HepG2 (cell line): ENCODE data around the gene CTRL. TPM values are rescaled to one million over a fixed set of nuclear protein-coding genes. Genes with fewer than 3 reads are reported as not detected.
A peak's percentile ranks its signal among the peaks of the same experiment; 100 is the strongest.

ENCODE experiments used
- AGO1 ChIP-seq: fragments of 200-400 bp; formaldehyde crosslinking; IDR thresholded peaks from 2 replicates; pipeline ENCODE4 v1.6.1; 2017; ENCODE audit warnings: mild to moderate bottlenecking, low read depth, low read length, moderate library complexity; ENCODE audit not compliant: poor library complexity, severe bottlenecking
- ARHGAP35 ChIP-seq: sonication (generic); formaldehyde crosslinking; IDR thresholded peaks from 2 replicates; pipeline ENCODE4 v1.9.0; 2022; ENCODE audit warnings: mild to moderate bottlenecking, inconsistent platforms, moderate library complexity, missing genetic modification reagents, borderline replicate concordance
- ASH2L ChIP-seq: fragments of 300-600, 200-600 bp; sonication (generic); IDR thresholded peaks from 2 replicates; pipeline ENCODE4 v1.7.0; 2017; ENCODE audit warnings: low read depth, mild to moderate bottlenecking, moderate library complexity, mixed read lengths, low read length; ENCODE audit not compliant: insufficient read length
- FOXM1 ChIP-seq: sonication (generic); formaldehyde crosslinking; IDR thresholded peaks from 2 replicates; pipeline ENCODE4 v1.5.0; 2020; ENCODE audit warnings: missing genetic modification reagents
- IKZF4 ChIP-seq: sonication (generic); formaldehyde crosslinking; IDR thresholded peaks from 2 replicates; pipeline ENCODE4 v1.5.1; 2020; ENCODE audit warnings: borderline replicate concordance, mild to moderate bottlenecking, low read depth, missing genetic modification reagents; ENCODE audit errors: not compliant biosample characterization
- MEIS2 ChIP-seq: sonication (generic); formaldehyde crosslinking; IDR thresholded peaks from 2 replicates; pipeline ENCODE4 v1.9.0; 2021; ENCODE audit warnings: mild to moderate bottlenecking, missing genetic modification reagents
- NCOA1 ChIP-seq: sonication (generic); formaldehyde crosslinking; IDR thresholded peaks from 2 replicates; pipeline ENCODE4 v1.9.0; 2021; ENCODE audit warnings: missing genetic modification reagents
- REL ChIP-seq: sonication (generic); formaldehyde crosslinking; conservative IDR thresholded peaks from 2 replicates; pipeline ENCODE4 v1.8.0; 2022; ENCODE audit warnings: mild to moderate bottlenecking, missing genetic modification reagents, moderate library complexity
- SCMH1 ChIP-seq: sonication (generic); formaldehyde crosslinking; IDR thresholded peaks from 2 replicates; pipeline ENCODE4 v1.9.0; 2021; ENCODE audit warnings: missing genetic modification reagents, mild to moderate bottlenecking, borderline replicate concordance
- SNAI1 ChIP-seq: sonication (generic); formaldehyde crosslinking; IDR thresholded peaks from 2 replicates; pipeline ENCODE4 v1.5.0; 2020; ENCODE audit warnings: mild to moderate bottlenecking, missing genetic modification reagents, borderline replicate concordance
- TMF1 ChIP-seq: sonication (generic); formaldehyde crosslinking; IDR thresholded peaks from 2 replicates; pipeline ENCODE4 v1.8.1; 2022; ENCODE audit warnings: low read depth, missing genetic modification reagents
- ZFP90 ChIP-seq: sonication (generic); formaldehyde crosslinking; IDR thresholded peaks from 2 replicates; pipeline ENCODE4 v1.8.0; 2022; ENCODE audit warnings: missing genetic modification reagents, mild to moderate bottlenecking, inconsistent platforms, borderline replicate concordance
- ZMYM2 ChIP-seq: sonication (generic); formaldehyde crosslinking; IDR thresholded peaks from 2 replicates; pipeline ENCODE4 v1.8.0; 2022; ENCODE audit warnings: mild to moderate bottlenecking, missing genetic modification reagents
- ZNF274 ChIP-seq: sonication (generic); formaldehyde crosslinking; IDR thresholded peaks from 2 replicates; pipeline ENCODE4 v1.5.1; 2020; ENCODE audit warnings: mild to moderate bottlenecking, missing genetic modification reagents
- ZNF335 ChIP-seq: sonication (generic); formaldehyde crosslinking; IDR thresholded peaks from 2 replicates; pipeline ENCODE4 v1.4.0; 2020; ENCODE audit warnings: missing genetic modification reagents
- ZNF33A ChIP-seq: sonication (generic); formaldehyde crosslinking; IDR thresholded peaks from 2 replicates; pipeline ENCODE4 v1.5.1; 2020; ENCODE audit warnings: missing genetic modification reagents, mild to moderate bottlenecking, moderate library complexity, borderline replicate concordance
- ZNF432 ChIP-seq: sonication (generic); formaldehyde crosslinking; IDR thresholded peaks from 2 replicates; pipeline ENCODE4 v1.5.0; 2020; ENCODE audit warnings: missing genetic modification reagents, mild to moderate bottlenecking, borderline replicate concordance
- ZNF550 ChIP-seq: sonication (generic); formaldehyde crosslinking; IDR thresholded peaks from 2 replicates; pipeline ENCODE4 v1.4.0; 2020; ENCODE audit warnings: mild to moderate bottlenecking, missing genetic modification reagents, borderline replicate concordance
- polyA plus RNA-seq, 8 experiments: library from polyadenylated mRNA; depleted of rRNA in 3 of 8; stranded (reverse) in 7 of 8; unstranded in 1 of 8; fragments of >200 nt; fragmentation: Illumina TruSeq in 4 of 8; extraction: Trizol in 4 of 8; gene quantifications; 2 replicates each; pipeline versions ENCODE4 v1.2.1 to v1.2.3, GENCODE V29; 2011 to 2016; ENCODE audit warnings: low read depth in 4 of 8, missing spikeins in 1 of 8, mixed read lengths in 1 of 8; ENCODE audit not compliant: insufficient read depth in 1 of 8
- total RNA-seq, 5 experiments: library from RNA; depleted of rRNA; stranded (reverse); fragments of >200 nt; fragmentation: Illumina TruSeq; extraction: Trizol; gene quantifications; 2 replicates each; pipeline ENCODE4 v1.2.3, GENCODE V29; 2016; ENCODE audit warnings: low read depth in 1 of 5
- TF ChIP-seq, protein P1 (sequence below): sonication (generic); formaldehyde crosslinking; IDR thresholded peaks from 2 replicates; pipeline ENCODE4 v1.8.0; 2022; ENCODE audit warnings: mild to moderate bottlenecking, missing genetic modification reagents, moderate library complexity
- TF ChIP-seq, protein P2 (sequence below): sonication (generic); formaldehyde crosslinking; IDR thresholded peaks from 2 replicates; pipeline ENCODE4 v1.5.1; 2020; ENCODE audit warnings: mild to moderate bottlenecking, missing genetic modification reagents, moderate library complexity
- TF ChIP-seq, protein P3 (sequence below): conservative IDR thresholded peaks from 2 replicates; pipeline ENCODE4 v1.6.1; 2018; ENCODE audit warnings: missing genetic modification reagents
- TF ChIP-seq, protein P4 (sequence below): sonication (generic); formaldehyde crosslinking; IDR thresholded peaks from 2 replicates; pipeline ENCODE4 v1.5.0; 2020; ENCODE audit warnings: missing genetic modification reagents
- TF ChIP-seq, protein P5 (sequence below): sonication (generic); formaldehyde crosslinking; IDR thresholded peaks from 2 replicates; pipeline ENCODE4 v1.8.1; 2022; ENCODE audit warnings: low read depth, mild to moderate bottlenecking, missing genetic modification reagents

The CTRL gene
- total and polyA plus RNA-seq, 2 of the 13 experiments (the other 11 are each of a cell fraction or from before 2014, with no cell fraction given): 1.9 to 2.7 TPM

DNA sequence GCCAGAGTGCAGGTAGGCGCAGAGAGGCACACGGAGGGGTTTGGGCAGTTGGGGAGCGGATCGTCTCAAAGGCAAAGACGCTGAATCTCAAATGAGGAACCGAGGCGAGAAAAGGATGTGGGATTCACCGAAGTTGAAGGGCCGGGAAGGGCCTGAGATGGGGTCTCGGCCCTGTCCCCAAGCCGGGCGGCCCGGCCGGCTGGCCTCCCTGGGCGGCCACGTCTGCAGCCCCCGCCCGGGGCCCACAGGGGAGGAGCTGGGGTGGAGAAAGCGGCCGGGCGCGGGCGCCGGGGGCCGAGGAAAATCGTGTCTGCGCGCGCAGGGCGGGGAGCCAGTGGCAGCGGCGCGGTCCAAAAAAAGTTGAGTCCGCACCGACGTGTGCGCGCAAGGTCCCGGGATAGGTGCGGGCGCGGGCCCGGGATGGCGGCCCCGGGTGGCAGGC lies 36.3 kb upstream of the CTRL start (continued):
- TF ChIP-seq SCMH1 (no peak), ZNF550 (CRISPR knock-in tag) (no peak), ZMYM2 (CRISPR knock-in tag) (no peak), ZNF335 (CRISPR knock-in tag) (no peak), ZFP90 (CRISPR knock-in tag) (no peak), ASH2L (no peak), ZNF33A (CRISPR knock-in tag) (no peak), NCOA1 (no peak), FOXM1 (CRISPR knock-in tag) (0 out of 2 replicates have a peak, but pooled peaks have one; percentile 5), SNAI1 (CRISPR knock-in tag) (no peak), IKZF4 (CRISPR knock-in tag) (no peak), MEIS2 (CRISPR knock-in tag) (no peak), TMF1 (CRISPR knock-in tag) (no peak; the same call in 1 of the 2 replicates), ARHGAP35 (no peak), REL (peak; percentile 51; the same call in 1 of the 2 replicates), AGO1 (no peak), ZNF432 (CRISPR knock-in tag) (no peak), ZNF274 (CRISPR knock-in tag) (peak; percentile 30; the same call in 1 of the 2 replicates)
- TF ChIP-seq, protein P1, sequence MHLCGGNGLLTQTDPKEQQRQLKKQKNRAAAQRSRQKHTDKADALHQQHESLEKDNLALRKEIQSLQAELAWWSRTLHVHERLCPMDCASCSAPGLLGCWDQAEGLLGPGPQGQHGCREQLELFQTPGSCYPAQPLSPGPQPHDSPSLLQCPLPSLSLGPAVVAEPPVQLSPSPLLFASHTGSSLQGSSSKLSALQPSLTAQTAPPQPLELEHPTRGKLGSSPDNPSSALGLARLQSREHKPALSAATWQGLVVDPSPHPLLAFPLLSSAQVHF (CRISPR knock-in tag): peak; percentile 8; the same call in 1 of the 2 replicates
- TF ChIP-seq, protein P2, sequence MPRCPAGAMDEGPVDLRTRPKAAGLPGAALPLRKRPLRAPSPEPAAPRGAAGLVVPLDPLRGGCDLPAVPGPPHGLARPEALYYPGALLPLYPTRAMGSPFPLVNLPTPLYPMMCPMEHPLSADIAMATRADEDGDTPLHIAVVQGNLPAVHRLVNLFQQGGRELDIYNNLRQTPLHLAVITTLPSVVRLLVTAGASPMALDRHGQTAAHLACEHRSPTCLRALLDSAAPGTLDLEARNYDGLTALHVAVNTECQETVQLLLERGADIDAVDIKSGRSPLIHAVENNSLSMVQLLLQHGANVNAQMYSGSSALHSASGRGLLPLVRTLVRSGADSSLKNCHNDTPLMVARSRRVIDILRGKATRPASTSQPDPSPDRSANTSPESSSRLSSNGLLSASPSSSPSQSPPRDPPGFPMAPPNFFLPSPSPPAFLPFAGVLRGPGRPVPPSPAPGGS: peak; percentile 32; the same call in 1 of the 2 replicates
- TF ChIP-seq, protein P3, sequence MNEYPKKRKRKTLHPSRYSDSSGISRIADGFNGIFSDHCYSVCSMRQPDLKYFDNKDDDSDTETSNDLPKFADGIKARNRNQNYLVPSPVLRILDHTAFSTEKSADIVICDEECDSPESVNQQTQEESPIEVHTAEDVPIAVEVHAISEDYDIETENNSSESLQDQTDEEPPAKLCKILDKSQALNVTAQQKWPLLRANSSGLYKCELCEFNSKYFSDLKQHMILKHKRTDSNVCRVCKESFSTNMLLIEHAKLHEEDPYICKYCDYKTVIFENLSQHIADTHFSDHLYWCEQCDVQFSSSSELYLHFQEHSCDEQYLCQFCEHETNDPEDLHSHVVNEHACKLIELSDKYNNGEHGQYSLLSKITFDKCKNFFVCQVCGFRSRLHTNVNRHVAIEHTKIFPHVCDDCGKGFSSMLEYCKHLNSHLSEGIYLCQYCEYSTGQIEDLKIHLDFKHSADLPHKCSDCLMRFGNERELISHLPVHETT (CRISPR knock-in tag): no peak
- TF ChIP-seq, protein P4, sequence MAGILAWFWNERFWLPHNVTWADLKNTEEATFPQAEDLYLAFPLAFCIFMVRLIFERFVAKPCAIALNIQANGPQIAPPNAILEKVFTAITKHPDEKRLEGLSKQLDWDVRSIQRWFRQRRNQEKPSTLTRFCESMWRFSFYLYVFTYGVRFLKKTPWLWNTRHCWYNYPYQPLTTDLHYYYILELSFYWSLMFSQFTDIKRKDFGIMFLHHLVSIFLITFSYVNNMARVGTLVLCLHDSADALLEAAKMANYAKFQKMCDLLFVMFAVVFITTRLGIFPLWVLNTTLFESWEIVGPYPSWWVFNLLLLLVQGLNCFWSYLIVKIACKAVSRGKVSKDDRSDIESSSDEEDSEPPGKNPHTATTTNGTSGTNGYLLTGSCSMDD (CRISPR knock-in tag): no peak
- TF ChIP-seq, protein P5, sequence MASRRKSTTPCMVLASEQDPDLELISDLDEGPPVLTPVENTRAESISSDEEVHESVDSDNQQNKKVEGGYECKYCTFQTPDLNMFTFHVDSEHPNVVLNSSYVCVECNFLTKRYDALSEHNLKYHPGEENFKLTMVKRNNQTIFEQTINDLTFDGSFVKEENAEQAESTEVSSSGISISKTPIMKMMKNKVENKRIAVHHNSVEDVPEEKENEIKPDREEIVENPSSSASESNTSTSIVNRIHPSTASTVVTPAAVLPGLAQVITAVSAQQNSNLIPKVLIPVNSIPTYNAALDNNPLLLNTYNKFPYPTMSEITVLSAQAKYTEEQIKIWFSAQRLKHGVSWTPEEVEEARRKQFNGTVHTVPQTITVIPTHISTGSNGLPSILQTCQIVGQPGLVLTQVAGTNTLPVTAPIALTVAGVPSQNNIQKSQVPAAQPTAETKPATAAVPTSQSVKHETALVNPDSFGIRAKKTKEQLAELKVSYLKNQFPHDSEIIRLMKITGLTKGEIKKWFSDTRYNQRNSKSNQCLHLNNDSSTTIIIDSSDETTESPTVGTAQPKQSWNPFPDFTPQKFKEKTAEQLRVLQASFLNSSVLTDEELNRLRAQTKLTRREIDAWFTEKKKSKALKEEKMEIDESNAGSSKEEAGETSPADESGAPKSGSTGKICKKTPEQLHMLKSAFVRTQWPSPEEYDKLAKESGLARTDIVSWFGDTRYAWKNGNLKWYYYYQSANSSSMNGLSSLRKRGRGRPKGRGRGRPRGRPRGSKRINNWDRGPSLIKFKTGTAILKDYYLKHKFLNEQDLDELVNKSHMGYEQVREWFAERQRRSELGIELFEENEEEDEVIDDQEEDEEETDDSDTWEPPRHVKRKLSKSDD: no peak
